ENCODE measurements around the gene SMIM13.

The SMIM13 gene

DNA sequence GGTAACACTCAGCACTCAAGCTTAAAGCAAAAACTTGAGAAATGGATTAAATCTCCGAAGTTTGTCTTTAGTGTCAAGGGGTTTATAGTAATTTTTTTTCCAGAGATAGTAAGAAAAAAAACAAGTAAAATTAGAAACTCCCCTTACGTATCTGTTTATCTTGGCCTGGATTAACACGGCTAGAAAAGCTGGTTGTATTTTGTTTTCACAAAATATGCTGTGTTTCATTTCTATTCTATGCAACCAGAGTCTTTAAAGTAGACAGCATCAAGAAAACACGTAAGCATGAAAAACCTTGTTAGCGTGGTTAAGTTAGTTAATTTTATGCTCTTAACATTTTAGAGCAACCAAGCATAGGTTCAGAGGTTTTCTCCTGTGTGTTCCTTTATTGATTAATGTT, 39.6 kb downstream of the SMIM13 start:
- H3K4me3 ChIP-seq (ENCODE audit: low read depth, low read length), result no peak overlapping the region
- no peak for TF ChIP-seq CTCF (IDR thresholded peaks at IDR 0.05; ENCODE audit: low read depth, low read length)

GRCh38 chr6:11136809-11137208, 43.2 kb downstream of the SMIM13 start:
- no peak for TF ChIP-seq CTCF (IDR thresholded peaks at IDR 0.05; ENCODE audit: low read depth, low read length)
- no peak overlapping the region for H3K4me3 ChIP-seq (ENCODE audit: low read depth, low read length)

- TF ChIP-seq CTCF (IDR thresholded peaks at IDR 0.05; ENCODE audit: low read depth, low read length), result no peak
- H3K4me3 ChIP-seq (ENCODE audit: low read depth, low read length), result no peak overlapping the region
These were observed 45.7 kb downstream of the SMIM13 start for GRCh38 chr6:11139051-11139960.

GRCh38 chr6:11140056-11140455, 46.4 kb downstream of the SMIM13 start:
- no peak overlapping the region for H3K4me3 ChIP-seq (ENCODE audit: low read depth, low read length)
- no peak for TF ChIP-seq CTCF (IDR thresholded peaks at IDR 0.05; ENCODE audit: low read depth, low read length)

GRCh38 chr6:11141295-11141694, 47.7 kb downstream of the SMIM13 start:
- H3K4me3 ChIP-seq (ENCODE audit: low read depth, low read length), result no peak overlapping the region
- TF ChIP-seq CTCF (IDR thresholded peaks at IDR 0.05; ENCODE audit: low read depth, low read length), result no peak

- TF ChIP-seq CTCF (IDR thresholded peaks at IDR 0.05; ENCODE audit: low read depth, low read length), result no peak
- no peak overlapping the region for H3K4me3 ChIP-seq (ENCODE audit: low read depth, low read length)
These were observed 48.8 kb downstream of the SMIM13 start for GRCh38 chr6:11142296-11143027.

Measured in WI38 (cell line).